Panc1 (cell line): Measurements from ENCODE around the gene OPN5. TPM values are rescaled to one million over a fixed set of nuclear protein-coding genes. Genes with fewer than 3 reads are reported as not detected.

Experiments
- ATAC-seq: fragments of 200-7000 bp; cut with Tn5 transposase; 2 replicates; pipeline ENCODE4 v1.9.1; 2020; ENCODE audit warnings: mild to moderate bottlenecking, moderate library complexity
- BruUV-seq: library from RNA; stranded (reverse); fragments of 400-500 nt; replicated peaks from 2 replicates; lab custom pipeline; 2021; lab: Mats Ljungman, UMichigan
- CTCF ChIA-PET: fragments of 300-600 bp; sonication (Branson Sonifier 250); formaldehyde crosslinking; loops from one replicate; lab custom pipeline; 2022; ENCODE audit warnings: antibody characterized with exemption; lab: Charles Lee
- POLR2A ChIA-PET: fragments of 300-600 bp; sonication (Branson Sonifier 250); formaldehyde crosslinking; loops from one replicate; lab custom pipeline; 2022; ENCODE audit warnings: antibody characterized with exemption; lab: Charles Lee
- DNase-seq: peaks from one replicate; pipeline ENCODE4 v3.0.0-alpha.2; 2010; ENCODE audit warnings: low read depth, low spot score
- H3K27ac ChIP-seq: 2 replicates; pipeline ENCODE4 v1.5.1; 2011; ENCODE audit warnings: mild to moderate bottlenecking, low read length, inconsistent platforms
- H3K27me3 ChIP-seq: fragments of 200-500 bp; sonication (Bioruptor generic); 2 replicates; pipeline ENCODE4 v1.6.0; 2014; ENCODE audit warnings: low read length, inconsistent platforms; ENCODE audit not compliant: control insufficient read depth, insufficient read depth
- H3K36me3 ChIP-seq: fragments of 200-500 bp; sonication (Bioruptor generic); 2 replicates; pipeline ENCODE4 v1.5.1; 2014; ENCODE audit warnings: inconsistent platforms, mild to moderate bottlenecking, low read length, moderate library complexity; ENCODE audit not compliant: control insufficient read depth, insufficient read depth
- H3K4me1 ChIP-seq: 2 replicates; pipeline ENCODE4 v1.5.1; 2011; ENCODE audit warnings: inconsistent platforms, mild to moderate bottlenecking, low read length, moderate library complexity; ENCODE audit not compliant: control insufficient read depth, insufficient read depth
- H3K4me3 ChIP-seq, 2 experiments: 2 replicates each; pipeline ENCODE4 v1.5.1; 2011 to 2012; ENCODE audit warnings: low read depth in 2 of 2, low read length in 2 of 2, mild to moderate bottlenecking in 2 of 2, inconsistent platforms in 1 of 2, moderate library complexity in 1 of 2
- H3K9me3 ChIP-seq: fragments of 200-500 bp; sonication (Bioruptor generic); 2 replicates; pipeline ENCODE4 v1.5.1; 2014; ENCODE audit warnings: low read depth, mild to moderate bottlenecking, inconsistent platforms, low read length, moderate library complexity; ENCODE audit not compliant: control insufficient read depth, insufficient read depth
- CTCF ChIP-seq: fragments of 450-650 bp; IDR thresholded peaks from 2 replicates; pipeline ENCODE4 v1.5.1; 2017; ENCODE audit warnings: mild to moderate bottlenecking
- POLR2AphosphoS5 ChIP-seq: IDR thresholded peaks from 2 replicates; pipeline ENCODE4 v1.6.1; 2012; ENCODE audit warnings: mild to moderate bottlenecking, low read depth, low read length, moderate library complexity
- SIN3A ChIP-seq: IDR thresholded peaks from 2 replicates; pipeline ENCODE4 v1.6.1; 2012; ENCODE audit warnings: low read depth, mild to moderate bottlenecking, low read length, moderate library complexity, borderline replicate concordance; ENCODE audit not compliant: insufficient read depth
- TCF7L2 ChIP-seq: IDR thresholded peaks from 2 replicates; pipeline ENCODE4 v1.6.1; 2011; ENCODE audit warnings: mild to moderate bottlenecking, low read depth, low read length, inconsistent platforms
- in situ Hi-C: cut with HindIII; loops from 2 replicates; pipeline ENCODE4 v1.10.0; 2016; ENCODE audit warnings: low sequenced_read_pairs, low pct_unique_long_range_greater_than_20kb
- intact Hi-C: fragments of 100-400 bp; cut with micrococcal nuclease; formaldehyde crosslinking; loops from one replicate; pipeline ENCODE4 v1.10.0; 2022; ENCODE audit not compliant: unreplicated experiment
- total RNA-seq: library from RNA; stranded (reverse); gene quantifications from one replicate; pipeline ENCODE4 v1.2.1, GENCODE V29; 2021; ENCODE audit not compliant: unreplicated experiment
- TF ChIP-seq, protein P1 (sequence below), 2 experiments: IDR thresholded peaks; 2 replicates each; pipeline ENCODE4 v1.6.1; 2011 to 2012; ENCODE audit warnings: low read depth in 2 of 2, control low read depth in 1 of 2, low read length in 1 of 2, mild to moderate bottlenecking in 1 of 2, moderate library complexity in 1 of 2; ENCODE audit not compliant: insufficient read depth in 1 of 2

The OPN5 gene
- total RNA-seq, 1 experiment from 2014 or later = not detected

GRCh38 chr6:47737406-47737805, 44.4 kb upstream of the OPN5 start:
- no peak overlapping the region for H3K27ac ChIP-seq
- H3K27me3 ChIP-seq = no peaks in the 10 kb centered on the region
- H3K4me1 ChIP-seq = no peaks in the 10 kb centered on the region
- ChIA-PET CTCF (no interaction called here), POLR2A (interaction anchor here (0.5 kb wide), 1 partner anchor 28 kb away, joined by 3 read pairs; no protein-coding TSS in a partner anchor)
- in situ Hi-C loops = no loop called here
- intact Hi-C loops = loop anchor here (10.0 kb wide), 1 partner anchor 323 kb away; no protein-coding TSS in a partner anchor
- no peaks in the 10 kb centered on the region for H3K36me3 ChIP-seq
- BruUV-seq = no TSS peak
- DNase-seq = no peak
- ATAC-seq = no peak
- TF ChIP-seq CTCF = no peak
- TF ChIP-seq POLR2AphosphoS5 = no peak
- no peak for TF ChIP-seq TCF7L2
- TF ChIP-seq, protein P1, sequence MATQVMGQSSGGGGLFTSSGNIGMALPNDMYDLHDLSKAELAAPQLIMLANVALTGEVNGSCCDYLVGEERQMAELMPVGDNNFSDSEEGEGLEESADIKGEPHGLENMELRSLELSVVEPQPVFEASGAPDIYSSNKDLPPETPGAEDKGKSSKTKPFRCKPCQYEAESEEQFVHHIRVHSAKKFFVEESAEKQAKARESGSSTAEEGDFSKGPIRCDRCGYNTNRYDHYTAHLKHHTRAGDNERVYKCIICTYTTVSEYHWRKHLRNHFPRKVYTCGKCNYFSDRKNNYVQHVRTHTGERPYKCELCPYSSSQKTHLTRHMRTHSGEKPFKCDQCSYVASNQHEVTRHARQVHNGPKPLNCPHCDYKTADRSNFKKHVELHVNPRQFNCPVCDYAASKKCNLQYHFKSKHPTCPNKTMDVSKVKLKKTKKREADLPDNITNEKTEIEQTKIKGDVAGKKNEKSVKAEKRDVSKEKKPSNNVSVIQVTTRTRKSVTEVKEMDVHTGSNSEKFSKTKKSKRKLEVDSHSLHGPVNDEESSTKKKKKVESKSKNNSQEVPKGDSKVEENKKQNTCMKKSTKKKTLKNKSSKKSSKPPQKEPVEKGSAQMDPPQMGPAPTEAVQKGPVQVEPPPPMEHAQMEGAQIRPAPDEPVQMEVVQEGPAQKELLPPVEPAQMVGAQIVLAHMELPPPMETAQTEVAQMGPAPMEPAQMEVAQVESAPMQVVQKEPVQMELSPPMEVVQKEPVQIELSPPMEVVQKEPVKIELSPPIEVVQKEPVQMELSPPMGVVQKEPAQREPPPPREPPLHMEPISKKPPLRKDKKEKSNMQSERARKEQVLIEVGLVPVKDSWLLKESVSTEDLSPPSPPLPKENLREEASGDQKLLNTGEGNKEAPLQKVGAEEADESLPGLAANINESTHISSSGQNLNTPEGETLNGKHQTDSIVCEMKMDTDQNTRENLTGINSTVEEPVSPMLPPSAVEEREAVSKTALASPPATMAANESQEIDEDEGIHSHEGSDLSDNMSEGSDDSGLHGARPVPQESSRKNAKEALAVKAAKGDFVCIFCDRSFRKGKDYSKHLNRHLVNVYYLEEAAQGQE (IDR thresholded peaks at IDR 0.05; ENCODE audit: insufficient read depth in 1 of 2, low read depth in 2 of 2, low read length in 1 of 2) = no peak
- no peak for TF ChIP-seq SIN3A
- H3K9me3 ChIP-seq = no peaks in the 10 kb centered on the region
- H3K4me3 ChIP-seq = no peak overlapping the region

- no peak overlapping the region for H3K27ac ChIP-seq
- no peaks in the 10 kb centered on the region for H3K27me3 ChIP-seq
- BruUV-seq = no TSS peak
- TF ChIP-seq TCF7L2 = no peak
- no peak for TF ChIP-seq POLR2AphosphoS5
- no peak for TF ChIP-seq SIN3A
- TF ChIP-seq, protein P1 (IDR thresholded peaks at IDR 0.05; ENCODE audit: insufficient read depth in 1 of 2, low read depth in 2 of 2, low read length in 1 of 2) = no peak
- no peak for TF ChIP-seq CTCF
- intact Hi-C loops = no loop called here
- no peak for DNase-seq
- H3K4me3 ChIP-seq = no peak overlapping the region
- no peaks in the 10 kb centered on the region for H3K9me3 ChIP-seq
- in situ Hi-C loops = no loop called here
- ChIA-PET CTCF (no interaction called here), POLR2A (no interaction called here)
- ATAC-seq = no peak
- no peaks in the 10 kb centered on the region for H3K4me1 ChIP-seq
- H3K36me3 ChIP-seq = no peaks in the 10 kb centered on the region
These were observed 41.1 kb upstream of the OPN5 start for GRCh38 chr6:47740714-47741113.
